Measurements from ENCODE around the gene RBX1.
A peak's percentile ranks its signal among the peaks of the same experiment; 100 is the strongest.
"Not testable (repeated sequence)": the region's sequence is repeated elsewhere in the genome, so short reads cannot be mapped to it uniquely, and the experiment has no call there.

The RBX1 gene

DNA sequence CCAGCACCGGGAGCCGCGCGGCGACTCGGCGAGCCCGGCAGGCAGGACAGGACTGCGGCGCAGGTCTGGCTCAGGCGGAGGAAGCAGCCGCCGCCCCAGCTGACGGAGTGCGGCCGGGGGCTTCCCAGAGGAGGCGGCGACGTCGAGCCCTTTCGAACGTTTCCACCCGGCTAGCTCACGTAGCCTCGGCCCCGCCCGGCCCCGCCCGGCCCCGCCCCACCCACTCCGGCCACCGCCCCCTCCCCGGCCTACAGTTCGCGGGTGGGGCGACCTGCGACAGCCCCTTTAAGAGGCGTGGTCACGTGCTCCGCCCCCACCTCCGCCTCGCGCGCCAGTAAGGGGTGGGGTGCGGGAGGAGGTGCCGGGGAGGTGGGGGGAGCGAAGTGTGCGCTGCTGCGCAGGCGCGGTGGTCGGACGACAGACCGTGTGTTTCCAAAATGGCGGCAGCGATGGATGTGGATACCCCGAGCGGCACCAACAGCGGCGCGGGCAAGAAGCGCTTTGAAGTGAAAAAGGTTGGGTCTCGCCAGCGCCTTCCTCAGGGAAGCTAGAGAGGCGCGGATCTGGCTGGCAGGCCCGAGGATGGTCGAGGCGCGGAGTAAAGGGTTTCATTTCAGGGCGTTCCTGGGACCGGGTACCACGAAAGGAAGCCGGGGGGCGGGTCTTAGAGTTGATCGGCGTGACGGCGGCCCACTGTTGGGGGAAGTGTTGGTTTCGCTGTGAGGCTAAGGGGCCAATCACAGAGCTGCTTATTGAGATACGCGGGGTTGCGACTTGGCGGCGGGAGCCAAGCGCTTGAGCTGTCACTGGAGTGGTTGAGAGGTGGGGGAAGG is at the start of gene RBX1:
RBX1 (plus strand) TSS at position 417 of the 833 bp plus-strand sequence; CDS start at position 438, 21 bp downstream.
- DNase-seq: peak; percentile 99

DNA sequence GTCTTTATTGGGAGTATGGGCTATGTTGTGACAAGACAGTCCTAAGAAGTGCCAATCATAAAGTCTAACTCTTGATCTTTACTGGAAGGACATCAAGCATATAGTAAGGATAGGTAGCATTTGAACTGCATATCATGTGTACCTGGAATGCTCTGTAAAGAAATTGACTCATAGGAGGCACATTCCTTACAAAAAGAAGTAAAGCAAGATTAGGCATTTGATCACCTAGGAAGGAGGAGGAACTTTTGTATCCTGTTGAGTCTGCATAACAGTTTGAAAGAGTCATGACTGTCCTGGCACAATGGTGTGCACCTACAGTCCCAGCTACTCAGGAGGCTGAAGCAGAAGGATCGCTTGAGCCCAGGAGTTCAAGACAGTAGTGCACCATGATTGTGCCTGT is 47.1 kb upstream of the RBX1 start:
- DNase-seq: no peak

DNA sequence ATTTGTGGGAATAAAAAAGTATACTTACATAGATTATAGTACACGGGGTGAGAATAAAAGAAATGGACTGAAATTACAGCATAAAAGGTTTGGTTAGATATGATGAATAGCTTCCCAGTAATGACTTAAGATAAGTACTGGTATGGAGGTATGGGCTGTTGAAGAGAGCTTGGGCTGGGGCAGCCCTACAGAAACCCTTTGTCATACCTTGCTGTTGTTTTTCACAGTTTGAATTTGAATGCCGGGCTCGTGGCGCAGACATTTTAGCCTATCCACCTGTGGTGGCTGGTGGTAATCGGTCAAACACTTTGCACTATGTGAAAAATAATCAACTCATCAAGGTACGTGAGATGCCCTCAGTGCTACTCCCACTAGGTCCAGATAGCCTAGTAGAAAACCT is 42.3 kb upstream of the RBX1 start:
- DNase-seq: no peak

DNA sequence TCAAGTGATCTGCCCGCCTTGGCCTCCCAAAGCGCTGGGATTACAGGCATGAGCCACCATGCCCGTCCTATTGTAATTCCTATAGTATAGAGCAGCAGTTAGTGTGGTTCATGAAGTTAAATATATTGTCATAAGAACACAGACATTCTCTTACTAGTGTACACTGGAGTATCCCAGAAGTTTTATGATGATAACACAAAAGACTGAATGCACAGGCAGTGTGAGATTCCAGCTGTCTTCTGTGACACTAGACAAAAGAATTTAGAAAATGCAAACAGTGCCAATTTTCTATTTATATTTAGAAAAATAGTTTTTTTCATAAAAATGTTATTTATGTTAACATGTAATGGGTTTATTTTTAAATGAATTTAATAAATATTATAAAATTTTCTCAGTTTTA is 39.4 kb upstream of the RBX1 start:
- DNase-seq: no peak

DNA sequence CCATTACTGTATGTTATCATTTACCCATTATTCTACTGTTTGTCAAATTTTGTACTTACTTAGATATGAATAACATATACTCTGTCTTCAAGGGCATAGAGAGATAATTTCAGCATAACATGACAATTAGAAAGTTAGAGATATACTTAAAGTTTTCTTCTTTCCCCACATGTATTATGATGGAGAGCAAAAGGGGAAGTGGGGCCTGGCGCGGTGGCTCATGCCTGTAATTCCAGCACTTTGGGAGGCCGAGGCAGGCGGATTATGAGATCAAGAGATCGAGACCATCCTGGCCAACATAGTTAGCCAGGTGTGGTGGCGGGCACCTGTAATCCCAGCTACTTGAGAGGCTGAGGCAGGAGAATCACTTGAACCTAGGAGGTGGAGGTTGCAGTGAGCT is 38.2 kb upstream of the RBX1 start:
- not testable (repeated sequence) for DNase-seq

DNA sequence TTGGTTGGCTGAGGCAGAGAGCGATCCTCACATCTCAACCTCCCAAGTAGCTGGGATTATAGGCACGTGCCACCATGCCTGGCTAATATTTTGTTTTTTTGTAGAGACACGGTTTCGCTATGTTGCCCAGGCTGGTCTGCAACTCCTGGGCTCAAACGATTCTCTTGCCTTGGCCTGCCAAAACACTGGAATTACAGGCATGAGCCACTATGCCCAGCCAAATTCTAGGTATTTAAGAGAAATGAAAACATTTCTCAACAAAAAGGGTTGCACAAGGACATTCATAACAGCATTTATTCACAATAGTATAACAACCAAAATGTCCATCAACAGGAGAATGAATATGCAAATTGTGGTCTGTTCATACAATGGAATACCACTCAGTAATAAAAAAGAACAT is 31.7 kb upstream of the RBX1 start:
- DNase-seq: no peak

DNA sequence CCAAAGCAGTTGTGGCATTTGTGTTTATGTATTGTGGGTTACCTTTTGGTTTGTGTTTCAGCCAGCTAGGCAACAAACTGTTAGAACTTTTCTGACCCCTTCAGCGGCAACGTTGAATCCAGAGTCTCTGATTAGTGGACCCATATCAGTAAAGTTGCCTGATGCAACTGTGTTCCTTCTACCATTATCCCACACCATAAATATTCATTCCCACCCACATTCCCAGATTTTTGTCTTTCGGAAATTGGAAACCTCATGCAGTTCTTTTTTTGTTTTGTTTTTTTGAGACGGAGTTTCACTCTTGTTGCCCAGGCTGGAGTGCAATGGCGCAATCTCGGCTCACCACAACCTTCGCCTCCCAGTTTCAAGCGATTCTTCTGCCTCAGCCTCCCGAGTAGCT is 30.7 kb upstream of the RBX1 start:
- DNase-seq: no peak

DNA sequence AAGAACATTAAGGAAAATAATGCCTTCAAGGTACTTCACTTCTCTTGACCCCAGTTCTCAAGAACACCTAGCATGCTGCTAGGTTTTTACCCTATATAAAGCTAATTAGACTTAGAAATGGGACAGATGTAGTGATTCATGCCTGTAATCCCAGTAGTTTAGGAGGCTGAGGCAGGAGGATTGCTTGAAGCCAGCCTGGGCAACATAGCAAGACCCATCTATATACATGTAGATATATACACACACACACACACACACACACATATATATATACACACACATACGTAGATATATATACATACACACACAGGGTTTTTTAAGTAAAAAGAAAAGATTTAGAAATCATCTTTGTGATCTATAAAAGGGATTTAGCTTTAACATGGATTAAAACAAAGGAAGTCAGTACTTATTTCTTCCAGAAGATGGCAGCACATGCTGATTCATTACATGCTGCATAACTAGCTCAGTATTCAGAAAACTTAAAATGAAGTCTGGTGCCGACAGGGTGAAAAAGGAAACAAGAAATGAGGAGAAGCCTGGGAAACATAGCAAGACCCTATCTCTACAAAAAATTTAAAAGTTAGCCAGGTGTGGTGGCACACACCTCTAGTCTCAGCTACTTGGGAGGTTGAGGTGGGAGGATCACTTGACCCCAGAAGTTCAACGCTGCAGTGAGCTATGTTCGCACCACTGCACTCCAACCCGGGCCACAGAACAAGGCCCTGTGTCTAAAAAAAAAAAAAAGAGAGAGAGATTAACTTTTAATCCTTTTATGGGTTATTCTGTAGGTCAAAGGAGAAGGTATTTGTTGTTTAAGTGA is 28.5 kb upstream of the RBX1 start:
- peak; percentile 76 for DNase-seq

DNA sequence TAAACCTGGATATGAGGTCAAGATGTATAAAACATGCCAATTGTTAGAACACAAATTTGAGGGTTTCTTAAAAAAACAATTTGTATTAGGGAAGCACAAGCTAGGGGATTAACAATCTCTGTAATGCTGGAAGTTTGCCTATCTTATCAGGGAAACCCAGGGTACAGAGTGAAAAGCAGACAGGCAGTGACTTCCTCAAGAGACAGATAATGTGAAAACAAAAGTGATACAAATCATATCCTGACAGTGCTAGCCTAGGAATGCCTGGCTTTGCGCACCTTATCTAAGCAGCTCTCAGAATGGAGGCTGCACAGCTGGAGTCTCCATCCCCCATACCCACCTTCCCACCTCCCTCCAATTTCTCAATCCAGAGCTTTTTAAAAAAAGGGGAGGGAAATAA is 22.5 kb upstream of the RBX1 start:
- no peak for DNase-seq

DNA sequence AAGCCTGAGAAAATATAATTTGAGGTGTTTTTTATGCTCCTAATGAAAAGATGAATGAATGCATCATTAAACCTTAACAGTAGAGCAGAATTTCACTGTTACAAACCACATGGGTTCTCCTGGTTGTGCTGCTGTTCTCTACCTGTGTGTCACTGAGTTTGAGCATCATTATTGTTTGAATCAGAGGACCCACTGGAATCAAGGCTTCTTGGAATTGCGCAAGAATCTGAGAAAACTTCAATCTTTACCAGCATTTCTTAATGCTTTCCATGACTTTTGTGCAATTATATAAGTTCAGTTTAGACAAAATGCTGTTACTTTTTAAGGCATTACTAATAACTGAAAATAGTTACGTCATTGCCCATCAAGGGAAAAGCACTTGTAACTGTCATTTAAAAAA is 18.8 kb upstream of the RBX1 start:
- no peak for DNase-seq

DNA sequence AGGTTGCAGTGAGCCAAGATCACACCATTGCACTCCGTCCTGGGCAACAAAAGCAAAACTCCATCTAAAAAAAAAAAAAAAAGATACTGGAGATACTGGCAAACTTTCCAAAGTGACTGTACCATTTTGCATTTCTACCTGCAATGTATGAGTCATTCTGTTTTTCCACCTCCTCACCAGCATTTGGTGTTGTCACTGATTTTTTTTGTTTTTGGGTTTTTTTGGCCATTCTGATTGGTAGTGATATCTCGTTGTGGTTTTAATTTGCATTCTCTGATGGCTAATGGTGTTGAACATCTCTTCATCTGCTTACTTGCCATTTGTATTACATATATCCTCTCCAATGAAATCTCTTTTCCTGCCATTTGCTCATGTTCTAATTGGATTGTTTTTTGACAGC is 12.0 kb upstream of the RBX1 start:
- DNase-seq: peak; percentile 32

DNA sequence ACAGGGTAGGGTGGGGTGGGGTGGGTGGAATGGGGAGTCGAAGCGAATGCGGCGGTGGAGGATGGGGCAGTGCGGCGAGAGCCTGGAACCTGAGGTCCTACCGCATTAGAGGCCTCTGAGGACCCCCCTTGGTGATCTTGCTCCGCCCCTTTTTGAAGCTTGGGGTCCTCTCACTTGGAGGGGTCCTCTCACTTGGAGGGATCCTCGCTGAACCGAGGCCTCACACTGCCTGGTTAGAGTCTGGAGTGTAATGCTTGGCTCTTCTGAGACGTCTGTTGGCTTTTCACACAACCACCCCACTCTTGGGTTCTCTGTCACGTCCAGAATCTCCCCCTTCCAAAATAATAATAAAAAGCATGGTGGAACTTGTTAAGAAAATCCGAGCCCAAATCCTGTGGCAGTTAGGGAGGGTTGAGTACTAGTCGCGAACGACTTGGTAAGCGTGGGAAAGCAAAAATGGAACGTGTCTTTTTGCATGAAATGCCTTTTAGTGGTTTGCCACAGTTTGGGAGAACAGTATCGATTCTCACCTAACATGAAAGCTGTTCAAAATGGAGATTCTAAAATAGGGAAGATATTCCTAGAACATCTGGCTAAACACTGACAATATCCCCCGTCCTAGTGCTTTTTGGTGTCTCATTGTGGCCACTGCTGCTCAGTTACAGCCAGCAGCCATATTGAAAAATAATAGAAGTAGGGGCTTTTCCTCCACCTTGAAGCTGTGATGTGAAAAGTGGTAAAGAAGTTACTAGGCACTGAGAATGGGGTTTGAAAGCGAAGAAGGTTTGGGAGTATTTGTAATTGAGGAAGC is 822 bp downstream of the RBX1 start:
- peak; percentile 26 for DNase-seq

DNA sequence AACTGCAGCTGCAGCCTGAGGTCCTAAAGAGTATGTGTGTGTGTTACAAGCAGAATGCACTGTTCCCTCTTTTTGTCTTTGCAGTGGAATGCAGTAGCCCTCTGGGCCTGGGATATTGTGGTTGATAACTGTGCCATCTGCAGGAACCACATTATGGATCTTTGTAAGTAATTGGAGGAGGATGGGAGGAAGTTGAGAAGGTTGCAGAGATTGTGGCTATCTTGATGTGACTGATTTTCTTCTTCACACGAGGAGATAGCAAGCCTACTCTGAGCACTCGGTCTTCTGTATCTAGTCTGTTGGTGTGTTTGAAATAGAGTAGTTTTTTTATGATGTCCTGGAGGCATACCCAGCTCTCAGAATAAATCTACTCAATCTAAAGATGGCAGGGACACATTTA is 2.3 kb downstream of the RBX1 start:
- no peak for DNase-seq

DNA sequence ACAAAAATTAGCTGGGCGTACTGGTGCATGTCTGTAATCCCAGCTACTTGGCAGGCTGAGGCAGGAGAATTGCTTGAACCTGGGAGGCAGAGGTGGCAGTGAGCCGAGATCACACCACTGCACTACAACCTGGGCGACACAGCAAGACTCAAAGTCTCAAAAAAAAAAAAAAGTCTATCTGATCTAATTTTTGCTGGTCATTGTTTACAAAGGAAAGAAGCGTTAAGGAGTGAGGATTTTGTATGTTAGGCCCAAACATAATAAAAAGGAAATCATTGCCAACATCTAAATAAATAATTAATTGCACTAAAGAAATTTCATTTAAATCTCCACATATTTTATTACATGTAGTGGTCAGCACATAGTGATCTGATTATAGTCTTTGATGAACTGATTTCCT is 2.9 kb downstream of the RBX1 start:
- DNase-seq: no peak

DNA sequence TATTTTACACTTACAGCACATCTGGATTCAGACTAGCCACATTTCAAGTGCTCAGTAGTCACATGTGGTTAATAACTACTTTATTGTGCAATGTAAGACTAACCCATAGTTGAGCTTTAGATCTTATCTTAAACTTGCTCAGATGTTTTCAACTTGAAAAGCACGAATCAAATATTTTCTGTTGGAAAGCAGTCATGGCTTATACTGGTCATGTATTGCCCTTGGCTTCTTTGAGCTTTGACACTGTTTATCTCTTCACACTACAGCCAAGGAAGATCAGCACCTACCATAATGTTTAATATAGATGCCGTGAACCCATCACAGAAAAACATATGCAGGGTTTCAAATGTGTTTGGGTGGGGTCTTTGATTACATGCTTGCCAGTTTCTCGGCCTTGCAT is 4.4 kb downstream of the RBX1 start:
- DNase-seq: no peak

DNA sequence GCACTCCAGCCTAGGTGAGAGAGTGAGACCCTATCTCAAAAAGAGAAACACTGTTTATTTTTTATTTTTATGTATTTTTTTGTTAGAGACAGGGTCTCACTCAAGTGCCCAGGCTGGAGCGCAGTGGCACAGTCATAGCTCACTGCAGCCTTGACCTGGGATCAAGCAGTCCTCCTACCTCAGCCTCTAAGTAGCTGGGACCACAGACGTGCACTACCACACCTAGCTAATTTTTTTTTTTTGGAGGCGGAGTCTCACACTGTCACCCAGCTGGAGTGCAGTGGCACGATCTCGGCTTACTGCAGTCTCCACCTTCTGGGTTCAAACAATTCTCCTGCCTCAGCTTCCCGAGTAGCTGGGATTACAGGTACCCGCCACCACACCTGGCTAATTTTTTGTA is 6.4 kb downstream of the RBX1 start:
- DNase-seq: no peak

DNA sequence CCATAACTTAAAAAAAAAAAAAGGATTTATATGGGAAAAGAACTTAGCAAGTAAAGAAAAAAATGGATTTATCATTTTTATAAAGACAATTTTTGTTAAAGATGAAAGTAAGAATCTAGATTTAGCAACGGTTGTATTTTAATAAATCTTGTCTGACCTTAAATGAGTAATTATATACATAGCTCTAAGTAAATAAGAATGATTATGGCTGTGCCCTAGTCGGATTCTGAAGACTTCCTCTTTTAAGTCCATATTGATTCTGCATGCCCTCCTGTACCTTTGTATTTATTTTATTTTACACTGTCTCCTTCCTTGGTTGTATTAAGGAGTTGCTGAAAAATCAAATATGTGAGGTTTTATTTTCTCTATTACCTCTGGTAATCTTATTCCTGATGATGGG is 7.1 kb downstream of the RBX1 start:
- no peak for DNase-seq

DNA sequence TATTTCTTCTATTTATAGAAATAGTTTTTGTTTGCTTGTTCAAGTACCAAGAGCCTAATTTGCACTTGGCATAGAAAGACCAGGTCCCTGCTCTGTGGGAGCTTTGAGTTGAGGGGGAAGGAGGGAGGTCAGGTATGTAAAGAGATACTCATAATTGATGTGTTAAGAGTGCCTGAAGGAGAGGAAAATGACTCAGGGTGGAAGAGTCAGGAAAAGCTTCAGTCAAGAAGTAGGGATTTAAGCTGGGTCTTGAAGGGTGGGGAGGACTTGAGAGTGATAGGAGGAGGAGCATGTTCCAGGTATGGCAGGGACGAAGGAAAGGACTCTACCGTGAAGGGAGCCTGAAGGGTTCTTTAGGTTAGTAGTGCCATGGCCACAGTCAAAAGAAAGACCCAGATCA is 9.0 kb downstream of the RBX1 start:
- no peak for DNase-seq

DNA sequence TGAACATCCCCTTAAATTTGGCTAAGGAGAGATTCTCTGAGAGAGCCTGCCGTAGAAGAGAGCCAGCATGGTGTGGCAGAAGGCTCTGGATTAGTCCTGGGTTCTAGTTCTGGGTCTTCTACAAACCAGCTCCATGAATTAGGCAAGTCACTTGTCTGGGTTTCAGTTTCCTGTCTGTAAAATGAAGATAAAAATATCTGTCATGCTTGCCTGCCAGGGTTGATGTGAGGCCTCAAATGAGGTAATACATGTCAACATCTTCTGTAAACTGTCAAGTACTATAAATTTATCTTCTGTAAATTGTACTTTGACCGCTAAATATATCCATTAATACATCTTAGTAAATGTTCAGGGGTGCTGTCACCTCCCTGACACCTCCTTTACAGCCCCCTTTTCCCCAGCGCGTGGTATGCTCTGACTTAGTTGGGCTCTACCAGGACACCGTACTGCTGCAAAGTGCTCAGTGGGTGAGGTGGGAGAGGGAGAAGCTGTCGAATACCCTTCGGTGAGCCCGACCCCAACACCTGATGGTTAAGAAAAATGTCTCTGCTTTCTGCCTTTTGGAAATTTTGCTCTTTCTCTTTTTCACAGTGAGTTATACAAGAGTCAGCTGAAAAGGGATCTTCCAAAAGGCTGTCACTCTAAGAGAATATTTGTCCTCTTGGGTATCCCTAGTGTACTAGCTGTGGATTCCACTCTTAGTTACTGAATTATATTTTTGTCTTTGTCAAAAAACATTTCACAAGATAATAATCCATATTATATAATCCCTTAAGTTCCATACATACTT is 15.0 kb downstream of the RBX1 start:
- DNase-seq: no peak

DNA sequence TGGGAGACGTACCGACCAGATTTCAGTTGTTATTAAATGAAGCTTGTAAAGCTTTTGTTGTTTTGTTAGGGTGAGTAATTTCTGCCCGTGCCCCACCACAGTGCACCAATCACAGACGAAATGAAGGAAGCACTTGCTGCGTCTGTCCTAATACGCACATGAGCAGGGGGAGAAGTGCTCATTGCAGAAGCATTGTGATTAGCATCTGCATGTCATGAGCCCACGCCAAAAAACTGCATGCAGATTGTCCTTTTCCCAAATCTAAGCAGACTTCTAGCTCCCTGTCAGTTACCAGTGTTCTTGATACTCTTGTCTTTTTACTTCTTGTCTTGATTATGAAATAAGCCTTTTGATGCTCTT is 15.5 kb downstream of the RBX1 start:
- DNase-seq: no peak

DNA sequence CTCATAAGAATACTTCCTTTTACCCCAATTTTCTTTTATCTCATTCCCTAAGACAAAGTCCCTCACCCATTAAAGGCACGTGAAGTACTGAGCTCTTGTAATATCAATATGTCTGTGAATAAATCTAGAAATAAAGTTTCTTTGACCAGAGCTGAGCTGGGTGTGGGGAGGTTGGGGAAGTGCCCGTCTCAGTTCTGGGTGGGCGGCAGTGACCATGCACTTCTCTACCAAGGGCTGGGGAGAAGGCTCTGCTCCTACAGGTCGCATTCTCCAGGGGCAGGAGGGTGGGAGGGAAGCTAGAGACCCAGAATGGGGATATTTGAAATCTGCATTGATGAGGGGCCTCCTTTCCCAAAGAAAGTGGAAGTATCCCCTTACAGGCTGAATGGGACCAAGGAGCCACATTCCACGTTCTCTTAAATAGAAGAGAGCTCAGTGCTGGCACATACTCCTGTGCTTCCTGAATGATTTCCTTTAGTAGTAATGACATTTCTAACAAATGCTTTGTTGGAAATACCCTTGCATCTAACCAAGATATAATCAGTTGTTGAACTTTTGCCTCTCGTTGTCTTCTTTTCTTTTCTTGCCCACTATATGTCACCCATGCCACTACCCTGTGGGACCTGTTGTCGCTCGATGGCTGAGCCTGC is 16.1 kb downstream of the RBX1 start:
- no peak for DNase-seq

DNA sequence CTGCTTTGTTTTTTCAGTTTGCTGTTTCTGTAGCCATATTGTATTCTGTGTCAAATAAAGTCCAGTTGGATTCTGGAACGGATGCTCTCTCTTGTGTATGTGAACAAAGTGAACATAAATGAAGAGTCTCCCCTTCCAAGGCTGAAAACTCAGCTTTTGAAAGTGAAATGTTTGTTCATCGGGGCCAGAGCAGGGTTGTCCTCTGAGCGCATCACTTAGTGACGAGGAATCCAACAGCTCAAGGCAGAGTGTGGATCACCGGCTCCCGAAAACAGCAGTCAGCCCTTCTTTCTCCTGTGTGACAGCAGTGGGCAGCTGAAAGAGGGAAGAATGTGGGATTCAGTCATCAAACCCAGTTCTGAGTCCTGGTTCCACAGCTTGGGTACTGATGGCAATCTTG is 21.4 kb downstream of the RBX1 start:
- no peak for DNase-seq

All from CD4-positive, alpha-beta T cell treated with Interleukin-4 for 4 hours (primary cell).